Stimulated activated CD4-positive, alpha-beta T cell treated with anti-CD3 and anti-CD28 coated beads, Interleukin-4, amount 100 ng/mL, for 24 hours (primary cell): Measurements from ENCODE around the gene OTX1.

ENCODE experiments used
- DNase-seq: peaks from one replicate; pipeline ENCODE4 v3.0.0-alpha.2; 2020

OTX1 gene

DNA sequence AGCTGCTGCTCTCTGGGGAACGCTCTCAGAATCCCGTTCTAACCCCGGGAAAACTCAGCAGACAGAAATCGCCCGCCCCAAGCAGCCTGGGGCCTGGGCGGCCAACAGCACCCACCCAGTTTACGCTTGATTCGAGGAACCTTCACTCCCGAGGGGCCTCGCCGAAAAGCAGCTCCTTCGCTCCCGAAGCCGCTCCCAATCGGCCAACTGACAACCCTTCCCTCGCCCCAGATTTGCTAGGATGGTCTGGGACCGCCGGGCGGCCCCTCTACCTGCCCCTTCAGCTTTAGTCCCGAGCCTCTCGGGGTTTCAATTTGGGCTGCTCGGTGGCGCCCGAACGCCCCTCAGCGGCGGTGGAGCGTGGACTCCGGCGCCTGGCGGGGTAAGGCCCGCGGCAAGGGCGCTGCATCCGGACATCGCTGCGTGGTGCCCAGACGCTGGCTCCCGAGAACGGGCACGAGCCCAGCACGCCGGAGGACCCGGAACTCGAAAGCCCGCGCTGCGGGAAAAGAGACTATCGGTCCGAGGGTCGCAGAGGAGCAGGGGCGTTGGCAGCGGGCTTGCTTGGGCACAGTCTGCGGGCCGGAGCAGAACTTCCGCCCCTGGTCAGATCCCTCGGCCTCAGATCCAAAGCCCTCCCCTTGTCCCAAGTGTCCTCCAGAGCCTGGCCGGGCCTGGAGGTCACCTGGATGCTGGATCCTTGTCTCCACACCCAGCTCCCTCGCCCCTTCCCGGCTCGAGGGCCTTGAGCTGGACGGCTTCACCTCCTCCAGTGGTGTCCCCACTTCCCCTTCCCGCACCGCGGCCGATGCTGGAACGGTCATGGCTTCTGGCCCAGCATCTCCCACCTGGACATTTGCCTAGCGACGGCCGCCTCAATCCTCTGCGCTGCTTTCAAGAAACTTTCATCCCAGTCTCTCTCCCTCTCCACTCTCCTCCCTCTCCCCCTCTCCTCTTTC is 3.0 kb upstream of the OTX1 start:
- DNase-seq = no peak

DNA sequence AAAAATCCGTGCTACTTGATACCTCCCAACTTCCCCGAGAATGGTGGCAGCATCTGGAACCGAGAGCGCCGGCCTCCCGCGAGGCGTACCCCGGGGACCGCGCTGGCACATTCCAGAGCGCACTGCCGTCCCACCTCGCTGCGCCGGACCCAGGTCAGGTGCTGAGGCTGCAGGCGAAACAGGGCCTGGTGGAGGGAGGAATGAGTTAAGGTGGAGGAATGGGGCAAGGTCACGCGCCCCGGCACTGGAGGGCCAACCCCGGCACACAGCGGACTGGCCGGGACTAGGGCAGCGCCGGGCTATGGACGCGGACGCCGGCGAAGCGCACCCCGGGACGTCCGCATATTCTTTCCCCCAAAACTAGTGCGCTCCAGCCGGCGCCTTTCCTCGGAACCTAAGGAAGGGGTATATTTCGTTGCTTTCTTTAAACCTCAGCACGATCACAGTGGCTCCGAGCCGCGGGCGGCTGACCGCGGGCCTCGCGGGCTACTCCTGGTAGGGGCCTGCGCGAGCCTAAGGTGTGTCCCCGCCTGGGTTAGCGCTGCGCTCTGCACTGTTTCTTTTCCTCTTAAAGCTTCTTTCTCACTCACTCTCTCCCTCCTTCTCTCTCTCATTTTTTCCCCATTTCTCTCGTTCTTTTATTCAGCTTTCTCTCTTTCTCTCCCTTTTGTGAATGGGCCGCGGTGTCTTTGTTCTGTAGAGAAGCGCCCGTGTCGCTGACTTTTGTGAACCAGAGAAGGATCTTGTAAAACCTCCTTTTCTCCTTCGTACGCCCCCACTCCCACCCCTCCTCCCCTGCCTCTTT is 2.1 kb upstream of the OTX1 start:
- DNase-seq = no peak

- DNase-seq = no peak
Measured at GRCh38 chr2:63049211-63049969, 1.2 kb upstream of the OTX1 start.

GRCh38 chr2:63049970-63050333 is 678 bp upstream of the OTX1 start:
- no peak for DNase-seq

- peak; percentile 3 for DNase-seq
Measured at GRCh38 chr2:63051042-63051794, 588 bp downstream of the OTX1 start.

DNA sequence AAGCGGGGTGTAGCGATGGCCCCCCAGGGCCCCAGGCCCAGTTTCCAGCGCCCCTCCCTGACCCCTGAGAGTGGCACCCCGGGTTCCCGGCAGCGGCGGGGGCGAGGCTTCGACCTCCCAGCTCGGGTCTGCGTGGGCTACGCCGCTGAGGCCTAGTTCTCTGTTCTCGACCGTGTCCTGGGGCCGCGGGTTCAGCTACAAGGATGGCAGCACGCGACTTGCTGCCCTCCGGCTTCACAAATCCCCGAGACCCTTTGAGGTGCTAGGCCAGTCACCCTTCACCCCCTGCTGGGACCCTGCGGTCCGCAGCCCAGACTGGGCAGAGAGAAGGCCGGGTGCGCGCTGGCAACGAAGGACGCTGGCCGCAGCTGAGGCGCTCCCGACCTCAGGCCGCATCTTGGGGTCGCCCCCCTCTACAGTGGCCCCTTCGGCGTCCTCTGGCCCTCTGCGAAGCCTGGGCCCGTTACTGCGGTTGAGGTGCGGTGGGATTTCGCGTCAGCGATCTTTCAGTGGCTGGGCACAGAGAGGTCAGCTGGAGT is 1.2 kb downstream of the OTX1 start:
- DNase-seq = no peak

DNA sequence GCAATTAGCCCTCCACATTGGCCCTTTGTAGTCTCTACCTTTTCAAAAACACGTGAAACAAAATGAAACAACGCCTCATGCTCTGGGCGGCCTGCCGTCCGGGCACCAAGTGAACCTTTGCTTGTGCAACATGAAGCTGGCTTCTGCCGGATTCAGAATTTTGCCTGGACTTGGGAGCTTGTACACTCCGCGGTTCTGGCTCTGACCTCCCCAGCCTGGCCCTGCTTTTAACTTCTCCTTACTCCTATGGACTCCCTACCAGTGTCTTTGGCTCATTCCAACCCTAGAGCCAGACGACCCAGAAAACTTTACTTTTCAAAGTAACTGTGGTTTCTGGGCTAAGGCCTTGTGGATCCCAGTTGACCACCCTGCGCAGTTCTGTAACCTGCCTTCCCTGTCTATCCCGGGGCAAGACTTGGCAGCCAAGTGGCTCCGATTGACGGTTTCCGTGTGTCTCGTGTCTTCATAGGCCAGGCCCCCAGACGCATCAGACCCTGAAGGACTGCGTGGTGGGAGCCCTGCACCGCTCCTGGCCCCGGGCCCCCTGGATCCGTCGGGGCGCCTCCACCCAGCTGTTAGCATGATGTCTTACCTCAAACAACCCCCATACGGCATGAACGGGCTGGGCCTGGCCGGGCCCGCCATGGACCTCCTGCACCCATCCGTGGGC is 1.9 kb downstream of the OTX1 start:
- DNase-seq = no peak

GRCh38 chr2:63053081-63053888 is 2.7 kb downstream of the OTX1 start:
- DNase-seq = no peak

DNA sequence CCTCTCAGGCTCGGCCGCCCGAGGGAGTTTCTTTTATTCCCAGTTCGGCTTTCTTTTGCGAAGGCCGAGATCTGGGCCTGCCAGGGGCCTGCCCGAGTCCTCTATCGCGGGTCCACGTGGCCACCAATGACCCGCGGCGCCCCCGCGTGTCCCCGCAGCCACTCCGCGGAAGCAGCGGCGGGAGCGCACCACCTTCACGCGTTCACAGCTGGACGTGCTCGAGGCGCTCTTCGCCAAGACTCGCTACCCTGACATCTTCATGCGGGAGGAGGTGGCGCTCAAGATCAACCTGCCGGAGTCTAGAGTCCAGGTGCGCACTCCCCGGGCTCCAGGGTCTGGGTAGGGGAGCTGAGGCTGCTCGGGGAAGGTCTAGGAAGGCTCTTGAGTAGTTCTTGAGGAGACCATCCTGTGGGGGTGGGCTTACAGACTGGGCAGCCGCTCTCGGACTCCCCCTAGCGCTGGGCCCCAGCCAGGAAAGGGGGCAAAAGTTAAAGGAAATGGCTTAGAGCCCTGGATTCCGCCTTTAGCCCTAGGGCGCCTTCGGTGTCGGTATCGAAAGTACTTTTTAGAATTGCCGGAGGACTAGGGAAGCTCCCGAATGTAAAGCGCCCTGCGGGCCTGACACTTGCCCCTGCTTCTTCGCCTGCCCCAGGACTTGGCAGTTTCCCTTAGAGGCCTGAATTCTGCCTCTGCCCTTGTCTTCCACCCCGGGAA is 3.4 kb downstream of the OTX1 start:
- no peak for DNase-seq

DNA sequence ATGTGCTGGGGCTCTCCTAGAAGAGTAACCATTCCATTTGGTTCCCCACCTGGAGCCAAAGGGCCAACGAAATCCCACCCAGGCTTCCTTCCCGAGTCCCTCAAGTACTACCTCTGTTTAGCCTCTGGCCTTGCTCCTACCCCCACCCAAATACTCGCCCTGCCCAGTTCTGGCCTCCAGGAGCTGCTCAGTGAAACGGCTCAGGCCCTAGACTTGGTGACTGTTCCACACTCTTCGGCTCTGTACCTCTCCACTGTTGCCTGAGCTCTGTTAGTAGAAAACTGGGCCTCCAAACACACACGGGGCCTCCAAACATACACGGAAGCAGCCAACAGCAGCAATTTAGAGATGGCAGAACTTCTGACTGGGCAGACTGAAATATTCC is 4.2 kb downstream of the OTX1 start:
- DNase-seq = no peak

DNA sequence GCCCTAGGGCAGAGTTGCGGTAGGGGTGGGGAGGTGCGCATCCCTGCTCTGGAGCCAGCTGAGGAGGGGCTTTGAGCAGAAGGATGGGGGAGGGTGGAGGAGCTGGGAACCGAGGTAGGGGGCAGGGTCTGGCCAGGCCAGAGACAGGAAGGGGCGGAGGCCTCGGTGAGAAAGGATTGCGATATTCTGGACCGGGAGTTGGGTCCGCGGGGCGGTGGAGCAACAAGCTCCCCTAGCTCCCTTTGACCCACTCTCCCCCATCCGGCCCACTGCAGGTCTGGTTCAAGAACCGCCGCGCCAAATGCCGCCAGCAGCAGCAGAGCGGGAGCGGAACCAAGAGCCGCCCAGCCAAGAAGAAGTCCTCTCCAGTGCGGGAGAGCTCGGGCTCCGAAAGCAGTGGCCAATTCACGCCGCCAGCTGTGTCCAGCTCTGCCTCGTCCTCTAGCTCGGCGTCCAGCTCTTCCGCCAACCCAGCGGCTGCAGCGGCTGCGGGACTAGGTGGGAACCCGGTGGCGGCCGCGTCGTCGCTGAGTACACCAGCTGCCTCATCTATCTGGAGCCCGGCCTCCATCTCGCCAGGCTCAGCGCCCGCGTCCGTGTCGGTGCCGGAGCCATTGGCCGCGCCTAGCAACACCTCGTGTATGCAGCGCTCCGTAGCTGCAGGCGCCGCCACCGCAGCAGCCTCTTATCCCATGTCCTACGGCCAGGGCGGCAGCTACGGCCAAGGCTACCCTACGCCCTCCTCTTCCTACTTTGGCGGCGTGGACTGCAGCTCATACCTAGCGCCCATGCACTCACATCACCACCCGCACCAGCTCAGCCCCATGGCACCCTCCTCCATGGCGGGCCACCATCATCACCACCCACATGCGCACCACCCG is 4.8 kb downstream of the OTX1 start:
- no peak for DNase-seq

- DNase-seq = no peak
Measured at GRCh38 chr2:63056107-63057050, 5.7 kb downstream of the OTX1 start.

DNA sequence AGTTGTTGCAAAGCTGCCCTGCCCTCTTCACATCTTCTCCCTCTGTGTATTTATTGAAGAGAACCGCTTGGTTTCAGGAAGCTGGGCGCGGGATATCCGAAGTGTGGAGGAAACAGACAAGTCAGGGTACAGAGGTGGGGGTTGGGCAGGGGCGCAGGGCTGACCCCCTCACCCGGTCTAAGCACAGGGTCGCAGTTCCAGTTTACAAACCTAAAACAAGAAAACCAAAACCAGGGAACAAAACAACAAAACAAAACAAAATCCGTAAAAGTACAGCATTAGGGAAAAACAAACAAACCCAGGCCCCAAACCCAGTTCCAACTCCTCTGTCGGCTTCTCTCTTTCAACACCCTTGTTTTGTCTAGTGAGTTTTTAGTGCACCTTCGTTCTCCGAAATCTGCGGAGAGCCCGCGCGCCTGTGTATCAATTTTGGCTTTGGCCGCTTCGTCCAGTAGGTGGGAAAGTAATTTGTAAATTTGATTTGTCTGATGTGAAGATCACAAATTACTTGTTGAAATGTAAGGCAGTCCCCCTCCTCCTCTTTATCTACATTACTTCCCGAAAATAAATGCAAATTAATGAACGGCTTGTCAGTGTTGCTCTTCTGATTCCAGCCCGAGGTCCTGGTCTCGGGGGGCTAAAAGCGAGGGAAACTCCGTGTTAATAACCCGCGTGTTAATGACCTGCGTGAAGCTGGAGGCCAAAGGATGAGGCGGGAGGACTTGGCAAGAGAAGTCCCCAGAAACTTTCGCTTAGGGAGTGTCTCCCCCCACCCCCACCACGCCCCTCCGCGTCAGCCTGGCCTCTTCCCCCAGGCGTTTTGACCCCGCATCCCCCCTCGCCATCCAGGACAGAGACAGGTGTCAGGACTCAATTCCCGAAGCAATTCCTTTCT is 6.9 kb downstream of the OTX1 start:
- DNase-seq = no peak

GRCh38 chr2:63058144-63058920 is 7.7 kb downstream of the OTX1 start:
- no peak for DNase-seq

DNA sequence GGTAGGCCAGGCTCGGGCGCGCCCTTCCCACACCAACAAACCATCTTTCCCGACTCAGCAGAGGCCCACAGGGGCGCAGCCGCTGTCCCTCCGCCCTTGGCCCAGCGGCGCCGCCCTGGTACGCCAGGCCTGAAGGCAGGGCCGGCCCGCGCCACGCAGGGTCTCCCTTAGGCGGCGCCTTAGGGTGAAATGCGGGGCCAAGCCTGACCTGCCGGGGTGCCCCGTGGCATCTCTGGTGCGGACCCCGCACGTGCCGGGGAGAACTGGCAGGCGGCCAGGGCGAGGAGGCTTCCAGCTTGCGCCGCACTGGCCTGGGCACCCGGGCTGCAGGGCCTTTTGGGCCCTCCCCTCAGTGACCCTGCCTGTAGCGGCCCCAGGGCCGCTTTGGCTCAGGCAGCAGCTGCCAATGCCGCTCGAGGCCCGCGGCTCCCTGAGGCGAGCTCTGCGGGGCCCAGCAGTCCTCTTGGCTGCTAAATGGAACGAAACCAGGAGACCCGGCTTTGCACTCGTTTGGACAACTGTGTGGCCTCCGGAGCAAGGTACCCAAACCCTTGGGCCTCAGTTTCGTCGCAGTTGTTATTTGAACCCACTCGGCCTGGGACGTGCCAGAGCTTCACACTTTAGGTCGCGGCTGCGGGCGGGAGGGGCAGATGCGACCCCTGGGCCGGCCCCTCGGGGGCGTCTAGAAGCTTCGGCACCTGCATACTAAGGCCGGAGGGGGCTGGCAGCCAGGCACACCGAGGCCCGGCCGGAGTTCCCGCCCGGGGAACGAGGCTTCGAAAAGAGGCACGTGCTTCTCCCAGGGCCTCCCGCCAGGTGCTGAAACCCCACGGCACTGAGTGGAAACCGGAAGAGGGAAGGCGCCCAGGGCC is 8.5 kb downstream of the OTX1 start:
- DNase-seq = no peak
